ENCODE results near the gene FMO4.

FMO4 gene

DNA sequence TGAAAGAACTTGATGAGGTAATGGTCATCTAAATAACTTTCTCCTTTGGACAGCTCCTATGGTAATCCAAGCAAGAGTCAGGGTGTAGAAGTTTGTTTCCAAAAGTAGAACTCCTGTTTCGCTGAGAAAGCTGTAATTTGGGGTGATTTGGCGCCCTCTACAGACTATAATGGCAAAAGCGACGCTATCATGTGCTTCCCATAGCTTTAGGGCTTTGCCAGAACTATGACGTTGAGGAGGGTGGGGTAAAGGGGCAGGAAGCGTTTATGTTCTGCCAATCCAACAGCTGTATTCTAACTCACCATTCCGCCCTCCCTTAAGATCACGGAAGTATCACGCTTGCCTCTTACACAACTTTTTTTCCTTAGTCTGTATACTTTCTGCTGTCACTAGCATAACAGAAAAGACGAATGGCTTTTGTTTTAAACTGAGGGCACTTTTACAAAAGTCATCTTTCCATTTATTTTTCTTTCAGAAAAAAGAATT, at the start of gene FMO4:
Gene FMO4, plus strand, starts transcription at position 349 of the 486 bp plus-strand sequence. CDS start 5,643 bp downstream, outside the sequence.
- TF ChIP-seq EP300 (IDR thresholded peaks at IDR 0.05; ENCODE audit: borderline replicate concordance) (no peak), YY1 (IDR thresholded peaks at IDR 0.05; ENCODE audit: low read depth) (no peak), RAD21 (IDR thresholded peaks at IDR 0.05; ENCODE audit: low read depth) (peak; percentile 73), ZBTB7A (IDR thresholded peaks at IDR 0.05; ENCODE audit: low read depth) (no peak), TAF1 (IDR thresholded peaks at IDR 0.05; ENCODE audit: low read depth) (no peak), NFIC (IDR thresholded peaks at IDR 0.05) (peak; percentile 45; the same call in 1 of the 2 replicates), CREB1 (IDR thresholded peaks at IDR 0.05; ENCODE audit: low read depth) (peak; percentile 67; the same call in 1 of the 2 replicates), CEBPB (IDR thresholded peaks at IDR 0.05) (peak; percentile 40; the same call in 1 of the 2 replicates), EGR1 (IDR thresholded peaks at IDR 0.05) (no peak)
- TF ChIP-seq, protein P1, sequence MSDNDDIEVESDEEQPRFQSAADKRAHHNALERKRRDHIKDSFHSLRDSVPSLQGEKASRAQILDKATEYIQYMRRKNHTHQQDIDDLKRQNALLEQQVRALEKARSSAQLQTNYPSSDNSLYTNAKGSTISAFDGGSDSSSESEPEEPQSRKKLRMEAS (IDR thresholded peaks at IDR 0.05), result 0 out of 2 replicates have a peak, but pooled peaks have one; percentile 33
- TF ChIP-seq, protein P2, sequence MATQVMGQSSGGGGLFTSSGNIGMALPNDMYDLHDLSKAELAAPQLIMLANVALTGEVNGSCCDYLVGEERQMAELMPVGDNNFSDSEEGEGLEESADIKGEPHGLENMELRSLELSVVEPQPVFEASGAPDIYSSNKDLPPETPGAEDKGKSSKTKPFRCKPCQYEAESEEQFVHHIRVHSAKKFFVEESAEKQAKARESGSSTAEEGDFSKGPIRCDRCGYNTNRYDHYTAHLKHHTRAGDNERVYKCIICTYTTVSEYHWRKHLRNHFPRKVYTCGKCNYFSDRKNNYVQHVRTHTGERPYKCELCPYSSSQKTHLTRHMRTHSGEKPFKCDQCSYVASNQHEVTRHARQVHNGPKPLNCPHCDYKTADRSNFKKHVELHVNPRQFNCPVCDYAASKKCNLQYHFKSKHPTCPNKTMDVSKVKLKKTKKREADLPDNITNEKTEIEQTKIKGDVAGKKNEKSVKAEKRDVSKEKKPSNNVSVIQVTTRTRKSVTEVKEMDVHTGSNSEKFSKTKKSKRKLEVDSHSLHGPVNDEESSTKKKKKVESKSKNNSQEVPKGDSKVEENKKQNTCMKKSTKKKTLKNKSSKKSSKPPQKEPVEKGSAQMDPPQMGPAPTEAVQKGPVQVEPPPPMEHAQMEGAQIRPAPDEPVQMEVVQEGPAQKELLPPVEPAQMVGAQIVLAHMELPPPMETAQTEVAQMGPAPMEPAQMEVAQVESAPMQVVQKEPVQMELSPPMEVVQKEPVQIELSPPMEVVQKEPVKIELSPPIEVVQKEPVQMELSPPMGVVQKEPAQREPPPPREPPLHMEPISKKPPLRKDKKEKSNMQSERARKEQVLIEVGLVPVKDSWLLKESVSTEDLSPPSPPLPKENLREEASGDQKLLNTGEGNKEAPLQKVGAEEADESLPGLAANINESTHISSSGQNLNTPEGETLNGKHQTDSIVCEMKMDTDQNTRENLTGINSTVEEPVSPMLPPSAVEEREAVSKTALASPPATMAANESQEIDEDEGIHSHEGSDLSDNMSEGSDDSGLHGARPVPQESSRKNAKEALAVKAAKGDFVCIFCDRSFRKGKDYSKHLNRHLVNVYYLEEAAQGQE (IDR thresholded peaks at IDR 0.05; ENCODE audit: low read depth), result peak; percentile 47
- TF ChIP-seq, protein P3, sequence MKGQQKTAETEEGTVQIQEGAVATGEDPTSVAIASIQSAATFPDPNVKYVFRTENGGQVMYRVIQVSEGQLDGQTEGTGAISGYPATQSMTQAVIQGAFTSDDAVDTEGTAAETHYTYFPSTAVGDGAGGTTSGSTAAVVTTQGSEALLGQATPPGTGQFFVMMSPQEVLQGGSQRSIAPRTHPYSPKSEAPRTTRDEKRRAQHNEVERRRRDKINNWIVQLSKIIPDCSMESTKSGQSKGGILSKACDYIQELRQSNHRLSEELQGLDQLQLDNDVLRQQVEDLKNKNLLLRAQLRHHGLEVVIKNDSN (IDR thresholded peaks at IDR 0.05), result peak; percentile 41; the same call in 1 of the 2 replicates

GRCh38 chr1:171265686-171266085, 48.3 kb upstream of the FMO4 start:
- TF ChIP-seq RAD21 (IDR thresholded peaks at IDR 0.05; ENCODE audit: low read depth) (no peak), NFIC (IDR thresholded peaks at IDR 0.05) (no peak), CREB1 (IDR thresholded peaks at IDR 0.05; ENCODE audit: low read depth) (no peak), EGR1 (IDR thresholded peaks at IDR 0.05) (no peak), CEBPB (IDR thresholded peaks at IDR 0.05) (no peak), TEAD4 (IDR thresholded peaks at IDR 0.05) (no peak)
- TF ChIP-seq, protein P2 (IDR thresholded peaks at IDR 0.05; ENCODE audit: low read depth), result no peak
- TF ChIP-seq, protein P1 (IDR thresholded peaks at IDR 0.05), result no peak

- TF ChIP-seq, protein P2 (IDR thresholded peaks at IDR 0.05; ENCODE audit: low read depth), result no peak
- TF ChIP-seq TAF1 (IDR thresholded peaks at IDR 0.05; ENCODE audit: low read depth) (no peak), EP300 (IDR thresholded peaks at IDR 0.05; ENCODE audit: borderline replicate concordance) (no peak), RAD21 (IDR thresholded peaks at IDR 0.05; ENCODE audit: low read depth) (no peak), FOXM1 (IDR thresholded peaks at IDR 0.05; ENCODE audit: borderline replicate concordance, low read depth) (no peak), NFIC (IDR thresholded peaks at IDR 0.05) (no peak), CREB1 (IDR thresholded peaks at IDR 0.05; ENCODE audit: low read depth) (no peak), ZBTB7A (IDR thresholded peaks at IDR 0.05; ENCODE audit: low read depth) (no peak), YY1 (IDR thresholded peaks at IDR 0.05; ENCODE audit: low read depth) (no peak), TCF12 (IDR thresholded peaks at IDR 0.05; ENCODE audit: low read depth) (no peak), CEBPB (IDR thresholded peaks at IDR 0.05) (no peak)
- TF ChIP-seq, protein P3 (IDR thresholded peaks at IDR 0.05), result no peak
- TF ChIP-seq, protein P1 (IDR thresholded peaks at IDR 0.05), result no peak
Measured at GRCh38 chr1:171266930-171267329, 47.1 kb upstream of the FMO4 start.

GRCh38 chr1:171267391-171267790, 46.6 kb upstream of the FMO4 start:
- TF ChIP-seq, protein P1 (IDR thresholded peaks at IDR 0.05), result no peak
- TF ChIP-seq RAD21 (IDR thresholded peaks at IDR 0.05; ENCODE audit: low read depth), result no peak
- no peak for TF ChIP-seq TCF12 (IDR thresholded peaks at IDR 0.05; ENCODE audit: low read depth)
- TF ChIP-seq, protein P3 (IDR thresholded peaks at IDR 0.05), result no peak
- TF ChIP-seq EGR1 (IDR thresholded peaks at IDR 0.05), result no peak
- no peak for TF ChIP-seq EP300 (IDR thresholded peaks at IDR 0.05; ENCODE audit: borderline replicate concordance)
- TF ChIP-seq FOXM1 (IDR thresholded peaks at IDR 0.05; ENCODE audit: borderline replicate concordance, low read depth), result no peak
- no peak for TF ChIP-seq TEAD4 (IDR thresholded peaks at IDR 0.05)
- no peak for TF ChIP-seq YY1 (IDR thresholded peaks at IDR 0.05; ENCODE audit: low read depth)
- TF ChIP-seq NFIC (IDR thresholded peaks at IDR 0.05), result no peak
- TF ChIP-seq ZBTB7A (IDR thresholded peaks at IDR 0.05; ENCODE audit: low read depth), result no peak
- TF ChIP-seq, protein P2 (IDR thresholded peaks at IDR 0.05; ENCODE audit: low read depth), result no peak
- no peak for TF ChIP-seq CEBPB (IDR thresholded peaks at IDR 0.05)

All from Ishikawa (cell line).